Measurements from ENCODE around the gene VAMP7. TPM values are rescaled to one million over a fixed set of nuclear protein-coding genes. Genes with fewer than 3 reads are reported as not detected.
A peak's percentile ranks its signal among the peaks of the same experiment; 100 is the strongest.

The VAMP7 gene, protein sequence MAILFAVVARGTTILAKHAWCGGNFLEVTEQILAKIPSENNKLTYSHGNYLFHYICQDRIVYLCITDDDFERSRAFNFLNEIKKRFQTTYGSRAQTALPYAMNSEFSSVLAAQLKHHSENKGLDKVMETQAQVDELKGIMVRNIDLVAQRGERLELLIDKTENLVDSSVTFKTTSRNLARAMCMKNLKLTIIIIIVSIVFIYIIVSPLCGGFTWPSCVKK
- total RNA-seq (2021; fragmentation: NEBNext Ultra II Directional; extraction: Animal tissue kit (Norgen Biotek cat#: 25700)) (20.4 and 22.1 TPM in 2 replicates), polyA plus RNA-seq (2011; rRNA removed) (8.4 and 14.2 TPM in 2 replicates), polyA minus RNA-seq (2011; rRNA and poly(A)+ RNA removed) (10.2 and 18.0 TPM in 2 replicates)
- polyA plus RNA-seq (2011; cell fraction: cytosol; rRNA removed): 14.3 TPM
- polyA plus RNA-seq (2011; cell fraction: nucleus; rRNA removed): 4.1 TPM
- polyA plus RNA-seq (2012, experiment 1 of 2): 13.9 to 20.5 TPM (median 15.8 TPM) in 4 replicates
- polyA plus RNA-seq (2012, experiment 2 of 2): 1.8 TPM
- polyA plus RNA-seq (2013, experiment 1 of 2): 13.0 TPM
- 15.5 TPM for polyA plus RNA-seq (2013, experiment 2 of 2)
- 6.7 TPM for polyA minus RNA-seq (2011; cell fraction: cytosol; rRNA and poly(A)+ RNA removed)
- polyA minus RNA-seq (2011; cell fraction: nucleus; rRNA and poly(A)+ RNA removed): 9.3 TPM
- long read RNA-seq, experiment 1, transcript VAMP7-202 (8 exons, 2,646 nt): major isoform, 9 of 26 reads
- long read RNA-seq, experiment 1, partial matches to known transcripts: 7 of 26 reads
- long read RNA-seq, experiment 1, other reads (novel, unspliced or antisense): 10 of 26 reads
- long read RNA-seq, experiment 2, transcript VAMP7-202 (8 exons, 2,646 nt): major isoform, 11 of 38 reads
- long read RNA-seq, experiment 2, partial matches to known transcripts: 0 of 38 reads
- long read RNA-seq, experiment 2, other reads (novel, unspliced or antisense): 23 of 38 reads

DNA sequence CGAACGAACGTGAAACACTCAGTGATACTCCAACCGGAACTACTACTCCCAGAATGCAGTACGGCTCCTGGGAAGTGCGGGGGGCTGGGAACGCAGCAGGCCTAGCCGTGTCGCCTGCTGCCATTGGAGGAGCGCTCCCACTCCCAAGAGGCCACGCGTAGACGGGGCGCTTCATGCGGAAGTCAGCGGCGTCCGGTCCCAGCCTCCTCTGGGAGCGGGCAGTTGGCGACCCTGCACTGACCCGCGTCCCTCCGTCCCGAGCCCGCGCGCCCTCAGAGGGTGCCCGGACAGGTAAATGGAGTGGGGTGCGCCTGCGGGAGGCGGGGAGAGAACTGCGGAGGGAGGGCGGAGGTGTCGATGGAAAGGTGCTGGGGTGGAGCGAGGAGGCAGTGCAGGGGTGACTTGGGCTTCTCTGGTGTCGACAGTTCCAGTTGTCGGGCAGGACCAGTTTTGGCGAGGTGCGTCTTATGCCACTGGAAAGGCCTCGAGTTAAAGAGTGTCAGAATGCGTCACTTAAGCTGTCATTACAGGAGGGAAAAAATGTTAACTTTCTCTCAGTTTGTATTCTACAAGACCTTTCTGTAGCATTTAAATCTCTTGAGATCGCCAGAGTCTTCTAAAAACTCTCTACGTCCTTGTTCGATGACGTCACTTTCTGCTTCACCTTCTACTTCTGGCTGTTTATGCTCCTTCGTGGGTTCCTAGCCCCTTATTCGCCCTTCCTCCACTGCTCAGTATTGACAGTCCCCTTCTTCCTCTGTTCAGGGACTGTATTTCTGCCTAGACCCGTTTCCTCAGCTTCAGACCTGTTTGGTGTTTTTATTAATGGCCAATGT lies at the start of gene VAMP7:
TSS of gene VAMP7 (plus strand) at position 188 of the 836 bp plus-strand sequence. CDS start 8,122 bp downstream, outside the sequence.
- Histone ChIP-seq H2BK5ac (ENCODE audit: low read depth, low read length) (no peak within 1 kb of the TSS), H3K56ac (replicated peaks; ENCODE audit: insufficient read length, low read depth, low read length) (no peak within 1 kb of the TSS), H2BK15ac (ENCODE audit: low read length) (no peak within 1 kb of the TSS), H3K4me2 (ENCODE audit: insufficient read depth in 1 of 2, low read depth in 2 of 2, low read length in 2 of 2) (peak within 1 kb of the TSS; percentile 67 to 93), H2AK5ac (ENCODE audit: low read depth, low read length) (no peak within 1 kb of the TSS), H3K79me2 (ENCODE audit: control insufficient read depth in 1 of 2, insufficient read depth in 2 of 2, low read length in 2 of 2) (peaks cover 0 to 13% of the 10 kb centered on the region in 2 experiments; a peak in 2 of 4 replicates), H3K9me3 (ENCODE audit: insufficient read depth in 2 of 2, low read depth in 1 of 2, low read length in 1 of 2) (peaks cover 4 to 40% of the 10 kb centered on the region in 2 experiments; a peak in 3 of 4 replicates), H3K9ac (replicated peaks in 1 of 4; ENCODE audit: extremely low read depth in 1 of 4, low read depth in 3 of 4, low read length in 3 of 4) (peak within 1 kb of the TSS; percentile 54 to 67 (median 65)), H3K4me1 (replicated peaks in 1 of 4; ENCODE audit: control insufficient read depth in 3 of 4, insufficient read depth in 4 of 4, low read length in 3 of 4) (no peaks in the 10 kb centered on the region), H3K18ac (ENCODE audit: extremely low read depth, low read length) (no peak within 1 kb of the TSS), H3K27me3 (replicated peaks in 1 of 4; ENCODE audit: control insufficient read depth in 3 of 4, extremely low read depth in 1 of 4, insufficient read depth in 3 of 4, low read length in 3 of 4) (no peaks in the 10 kb centered on the region), H3K23me2 (ENCODE audit: low read depth, low read length) (peaks cover 3% of the 10 kb centered on the region; the same call in 1 of the 2 replicates), H4K20me1 (replicated peaks in 1 of 2; ENCODE audit: control insufficient read depth in 1 of 2, insufficient read depth in 2 of 2, low read length in 2 of 2) (peaks cover 0 to 2% of the 10 kb centered on the region in 2 experiments), H3K27ac (ENCODE audit: low read depth, low read length) (no peak within 1 kb of the TSS), H3K14ac (ENCODE audit: insufficient read length) (no peak within 1 kb of the TSS), H2BK120ac (replicated peaks; ENCODE audit: low read depth, low read length) (no peak within 1 kb of the TSS), H3K79me1 (ENCODE audit: low read depth, low read length) (0 out of 2 replicates have a peak, but pooled peaks cover 2% of the 10 kb centered on the region), H3K36me3 (ENCODE audit: control insufficient read depth in 2 of 4, insufficient read depth in 4 of 4, low read length in 3 of 4) (no peaks in the 10 kb centered on the region; a peak in 1 of 8 replicates), H2AFZ (ENCODE audit: low read length) (peak within 1 kb of the TSS; percentile 91), H2BK12ac (ENCODE audit: low read depth, low read length) (no peak within 1 kb of the TSS), H2BK20ac (ENCODE audit: low read length) (no peak within 1 kb of the TSS), H4K5ac (ENCODE audit: insufficient read length, low read depth, low read length) (no peak within 1 kb of the TSS), H3K4me3 (ENCODE audit: extremely low read depth in 1 of 4, insufficient read depth in 2 of 4, low read depth in 3 of 4, low read length in 4 of 4) (peak within 1 kb of the TSS; percentile 53 to 91 (median 80)), H3K4ac (replicated peaks; ENCODE audit: insufficient read length, low read depth, low read length) (no peak within 1 kb of the TSS), H4K8ac (ENCODE audit: extremely low read depth, insufficient read depth, low read length) (peak within 1 kb of the TSS; percentile 58; the same call in 1 of the 2 replicates), H3K23ac (ENCODE audit: insufficient read length) (no peak within 1 kb of the TSS), H4K91ac (replicated peaks; ENCODE audit: insufficient read length, low read length) (no peak within 1 kb of the TSS)
- FAIRE-seq: peak; percentile 48
- peak; percentile 51 to 72 for DNase-seq (ENCODE audit: low read depth in 1 of 2, low spot score in 2 of 2)
- CTCF ChIA-PET (ENCODE audit: partially characterized antibody): no interaction called here
- POLR2A ChIA-PET (ENCODE audit: partially characterized antibody): no interaction called here
- WGBS, 2 experiments (ENCODE audit: extremely low coverage in 1 of 2, insufficient coverage in 1 of 2, insufficient read length in 1 of 2, insufficient replicate concordance in 2 of 2, low coverage in 1 of 2, low lambda C conversion rate in 2 of 2, missing lambda C conversion rate in 1 of 2): 30% methylated on average over 45 of the region's 48 CpGs; no CpG with 5 or more reads in 1 of the 2 experiments
- TF ChIP-seq POU5F1 (IDR thresholded peaks at IDR 0.05; ENCODE audit: low read depth, low read length) (no peak), GABPA (IDR thresholded peaks at IDR 0.05; ENCODE audit: borderline replicate concordance, insufficient read depth, low read length) (no peak), ASH2L (IDR thresholded peaks at IDR 0.05; ENCODE audit: low read length) (peak; percentile 47), JUND (IDR thresholded peaks at IDR 0.05; ENCODE audit: low read length) (peak; percentile 94), TAF1 (IDR thresholded peaks at IDR 0.05; ENCODE audit: low read depth, low read length) (peak; percentile 56; the same call in 1 of the 2 replicates), RBBP5 (IDR thresholded peaks at IDR 0.05; ENCODE audit: borderline replicate concordance, low read depth, low read length) (0 out of 2 replicates have a peak, but pooled peaks have one; percentile 40), TBP (IDR thresholded peaks at IDR 0.05; ENCODE audit: low read depth, low read length) (no peak)
